22Rv1 (cell line): ENCODE data around the gene VSNL1.

Experiments
- CTCF ChIP-seq: fragments of 450-650 bp; IDR thresholded peaks from 2 replicates; pipeline ENCODE4 v1.5.1; 2017; ENCODE audit warnings: mild to moderate bottlenecking
- ZFX ChIP-seq: fragments of 450-650 bp; IDR thresholded peaks from 2 replicates; pipeline ENCODE4 v1.6.1; 2017; ENCODE audit warnings: antibody characterized with exemption, borderline replicate concordance

GRCh38 chr2:17628349-17629261 is 88.1 kb downstream of the VSNL1 start:
- TF ChIP-seq CTCF (no peak), ZFX (no peak)
